ENCODE results near the gene PCSK6. TPM values are rescaled to one million over a fixed set of nuclear protein-coding genes. Genes with fewer than 3 reads are reported as not detected.

PCSK6 gene
- total RNA-seq, 4 donors from 2014 or later, result 9.7 to 20.5 (median 13.1) TPM

DNA sequence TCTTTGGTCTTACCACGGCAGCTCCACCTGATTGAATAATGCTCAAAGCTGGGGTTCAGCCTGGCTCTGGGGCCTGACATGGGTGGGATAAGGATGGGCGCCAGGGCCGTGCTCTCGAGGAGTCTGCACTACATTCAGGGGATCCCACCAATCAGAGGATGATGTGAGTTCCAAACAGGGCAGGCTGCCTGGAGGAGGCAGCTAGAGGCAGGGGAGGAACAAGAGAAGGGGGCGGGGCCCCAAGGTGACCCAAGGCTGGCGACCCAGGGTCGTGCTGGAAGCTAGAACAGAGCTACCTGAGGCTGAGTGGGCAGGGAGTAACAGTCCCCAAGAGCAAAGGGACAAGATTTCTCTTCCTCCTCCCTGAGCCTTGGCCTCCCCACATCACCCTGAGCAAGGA is 56.1 kb downstream of the PCSK6 start:
- DNase-seq (ENCODE audit: low spot score), result no peak
- TF ChIP-seq, protein P1, sequence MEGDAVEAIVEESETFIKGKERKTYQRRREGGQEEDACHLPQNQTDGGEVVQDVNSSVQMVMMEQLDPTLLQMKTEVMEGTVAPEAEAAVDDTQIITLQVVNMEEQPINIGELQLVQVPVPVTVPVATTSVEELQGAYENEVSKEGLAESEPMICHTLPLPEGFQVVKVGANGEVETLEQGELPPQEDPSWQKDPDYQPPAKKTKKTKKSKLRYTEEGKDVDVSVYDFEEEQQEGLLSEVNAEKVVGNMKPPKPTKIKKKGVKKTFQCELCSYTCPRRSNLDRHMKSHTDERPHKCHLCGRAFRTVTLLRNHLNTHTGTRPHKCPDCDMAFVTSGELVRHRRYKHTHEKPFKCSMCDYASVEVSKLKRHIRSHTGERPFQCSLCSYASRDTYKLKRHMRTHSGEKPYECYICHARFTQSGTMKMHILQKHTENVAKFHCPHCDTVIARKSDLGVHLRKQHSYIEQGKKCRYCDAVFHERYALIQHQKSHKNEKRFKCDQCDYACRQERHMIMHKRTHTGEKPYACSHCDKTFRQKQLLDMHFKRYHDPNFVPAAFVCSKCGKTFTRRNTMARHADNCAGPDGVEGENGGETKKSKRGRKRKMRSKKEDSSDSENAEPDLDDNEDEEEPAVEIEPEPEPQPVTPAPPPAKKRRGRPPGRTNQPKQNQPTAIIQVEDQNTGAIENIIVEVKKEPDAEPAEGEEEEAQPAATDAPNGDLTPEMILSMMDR (IDR thresholded peaks at IDR 0.05), result no peak
- no peak for ATAC-seq (ENCODE audit: low FRiP score)

DNA sequence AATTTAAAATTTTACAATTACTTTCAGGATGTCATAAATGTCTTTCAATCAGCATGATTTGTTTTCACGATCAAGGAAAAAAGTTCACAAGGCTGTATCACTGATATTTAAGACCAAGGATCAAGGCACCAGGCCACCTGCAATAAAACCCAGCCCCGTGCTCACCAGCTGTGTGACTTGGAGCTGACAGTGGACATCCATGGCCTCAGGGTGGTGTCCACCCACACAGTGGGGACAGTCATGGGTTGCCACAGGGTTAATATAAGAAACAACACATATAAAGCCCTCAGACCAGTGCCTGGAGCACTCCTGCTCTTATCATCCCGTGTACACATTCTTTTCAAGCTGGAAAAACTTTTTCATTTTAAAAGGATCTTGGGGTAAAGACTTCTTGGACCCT is 56.5 kb downstream of the PCSK6 start:
- no peak for DNase-seq (ENCODE audit: low spot score)
- TF ChIP-seq, protein P1 (IDR thresholded peaks at IDR 0.05), result no peak
- no peak for ATAC-seq (ENCODE audit: low FRiP score)

DNA sequence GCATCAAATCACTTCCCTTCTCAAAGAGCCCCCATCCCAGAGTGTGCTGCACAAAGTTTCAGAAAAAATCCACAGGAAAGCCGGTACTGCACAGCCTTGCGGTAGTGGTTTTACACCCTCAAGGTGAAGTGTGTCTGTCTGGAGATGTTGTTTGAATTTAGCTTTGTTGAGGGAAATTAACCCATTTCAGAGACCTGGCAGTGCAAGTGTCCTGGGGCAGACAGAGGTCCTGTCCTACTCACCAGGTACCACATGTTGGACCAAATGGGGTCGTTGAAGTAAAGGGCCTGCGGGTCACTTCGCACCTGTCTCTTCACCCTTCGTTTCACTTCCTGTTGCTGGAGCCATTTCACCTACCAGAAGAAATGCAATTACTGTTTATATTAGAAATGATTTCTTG is 57.8 kb downstream of the PCSK6 start:
- ATAC-seq (ENCODE audit: low FRiP score) (no peak), DNase-seq (ENCODE audit: low spot score) (no peak)
- TF ChIP-seq, protein P1 (IDR thresholded peaks at IDR 0.05), result no peak

DNA sequence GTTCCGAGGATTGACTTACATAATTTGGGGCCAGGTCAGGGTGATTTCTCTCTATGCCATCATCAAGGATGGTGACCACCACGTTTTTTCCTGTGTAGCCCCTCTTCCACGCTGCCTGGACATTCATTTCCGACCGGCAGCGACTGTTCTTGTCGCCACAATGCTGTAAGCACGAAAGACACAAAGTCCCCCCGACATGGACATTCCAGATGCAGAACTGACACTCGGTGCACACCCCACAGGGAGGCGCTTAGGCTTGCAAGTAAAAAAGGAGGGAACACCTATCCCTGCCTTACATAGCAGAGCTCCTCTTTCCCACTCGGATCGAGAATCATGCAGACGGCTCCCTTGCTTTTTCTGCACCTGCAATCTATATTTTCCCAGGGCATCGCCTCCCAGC is 58.2 kb downstream of the PCSK6 start:
- no peak for ATAC-seq (ENCODE audit: low FRiP score)
- no peak for DNase-seq (ENCODE audit: low spot score)
- TF ChIP-seq, protein P1 (IDR thresholded peaks at IDR 0.05), result no peak

DNA sequence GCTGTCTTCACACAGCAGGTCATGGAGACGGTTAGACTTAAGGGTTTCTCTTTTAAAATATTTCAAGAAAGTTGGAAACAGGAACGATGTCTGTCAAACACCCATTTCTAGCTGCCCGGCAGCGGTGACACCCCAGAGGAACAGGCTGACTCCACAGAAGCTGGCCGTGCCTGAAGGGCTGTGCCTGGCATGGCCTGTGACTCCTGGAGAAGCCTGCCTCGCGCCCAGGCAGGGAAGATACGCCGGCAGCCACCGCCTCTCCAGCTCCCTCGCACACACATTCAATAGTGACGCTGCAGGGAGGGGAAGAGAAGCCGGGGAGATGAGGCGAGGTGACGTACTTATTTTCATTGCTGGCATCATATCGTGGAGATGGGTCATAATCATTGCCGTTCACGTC is 59.9 kb downstream of the PCSK6 start:
- TF ChIP-seq, protein P1 (IDR thresholded peaks at IDR 0.05), result no peak
- DNase-seq (ENCODE audit: low spot score), result no peak
- no peak for ATAC-seq (ENCODE audit: low FRiP score)

DNA sequence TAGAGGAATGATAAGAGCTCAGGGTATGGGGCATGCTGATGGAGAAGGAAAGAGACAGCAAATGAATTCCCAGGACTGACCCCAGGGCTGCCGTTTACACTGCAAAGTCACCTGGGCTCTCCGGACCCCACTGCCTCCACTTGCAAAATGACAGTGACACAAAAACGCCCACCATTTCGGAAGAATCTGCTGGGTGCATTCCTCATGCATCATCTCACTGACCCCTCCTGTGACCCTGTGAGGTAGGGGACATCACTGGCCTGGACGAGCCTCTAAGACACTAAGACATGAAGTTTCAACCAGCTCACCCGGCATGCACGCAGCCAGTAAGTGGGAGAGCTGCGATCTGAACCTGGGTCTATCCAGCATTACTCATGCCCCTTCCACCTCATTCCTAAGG is 60.3 kb downstream of the PCSK6 start:
- DNase-seq (ENCODE audit: low spot score), result no peak
- no peak for ATAC-seq (ENCODE audit: low FRiP score)
- TF ChIP-seq, protein P1 (IDR thresholded peaks at IDR 0.05), result no peak

DNA sequence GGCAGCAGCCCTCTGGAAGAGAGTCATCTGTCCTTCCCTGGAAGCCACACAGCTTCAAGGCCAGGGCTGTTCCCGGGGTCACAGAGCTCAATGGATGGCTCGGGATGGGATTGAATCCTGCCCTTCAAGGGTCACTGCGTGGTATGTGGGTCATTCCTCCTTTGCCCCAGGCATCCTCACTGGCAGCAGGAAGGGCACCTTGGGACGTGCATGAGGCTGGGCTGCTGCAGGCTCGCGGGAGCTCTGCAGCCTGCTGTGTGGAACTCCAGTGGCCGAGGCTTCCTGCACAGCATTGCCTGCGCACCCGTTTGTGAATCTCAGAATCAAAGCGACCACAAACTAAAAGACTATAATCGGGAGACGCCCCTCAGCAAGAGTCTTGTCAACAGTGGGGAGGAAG is 60.7 kb downstream of the PCSK6 start:
- TF ChIP-seq, protein P1 (IDR thresholded peaks at IDR 0.05), result no peak
- no peak for DNase-seq (ENCODE audit: low spot score)

More for the DNA sequence above, 60.7 kb downstream of the PCSK6 start:
- ATAC-seq (ENCODE audit: low FRiP score), result no peak

All from omental fat pad (tissue), 4 donors.